MG63 (cell line): ENCODE measurements around the gene CD58. TPM values are rescaled to one million over a fixed set of nuclear protein-coding genes. Genes with fewer than 3 reads are reported as not detected.

Experiments used
- DNase-seq: peaks from one replicate; pipeline ENCODE4 v3.0.0-alpha.2; 2020
- H3K27me3 ChIP-seq: fragments of 250-450 bp; sonication (Bioruptor Pico); 2 replicates; pipeline ENCODE4 v1.5.1; 2020; ENCODE audit warnings: mild to moderate bottlenecking, moderate library complexity
- H3K36me3 ChIP-seq: fragments of 250-450 bp; sonication (Bioruptor Pico); 2 replicates; pipeline ENCODE4 v1.5.1; 2020; ENCODE audit warnings: mild to moderate bottlenecking, moderate library complexity
- H3K4me3 ChIP-seq: fragments of 250-450 bp; sonication (Bioruptor Pico); 2 replicates; pipeline ENCODE4 v1.5.1; 2020; ENCODE audit warnings: mild to moderate bottlenecking, moderate library complexity
- H3K9me3 ChIP-seq: fragments of 250-450 bp; sonication (Bioruptor Pico); 2 replicates; pipeline ENCODE4 v1.5.1; 2020; ENCODE audit warnings: mild to moderate bottlenecking, moderate library complexity
- total RNA-seq: library from RNA; depleted of rRNA; stranded (reverse); fragments of >200 nt; shearing (Covaris generic); gene quantifications from 2 replicates; pipeline ENCODE4 v1.2.3, GENCODE V29; 2014; ENCODE audit warnings: low replicate concordance

CD58 gene
- total RNA-seq, 1 experiment from 2014 or later = 21.9 TPM

- H3K4me3 ChIP-seq = no peak overlapping the region
- 0 out of 2 replicates have a peak, but pooled peaks cover 2% of the 10 kb centered on the region for H3K9me3 ChIP-seq
- DNase-seq = no peak
- no peaks in the 10 kb centered on the region for H3K27me3 ChIP-seq
- H3K36me3 ChIP-seq = 0 out of 2 replicates have a peak, but pooled peaks cover 4% of the 10 kb centered on the region
These were observed 60.5 kb downstream of the CD58 start for GRCh38 chr1:116510361-116510760.

DNA sequence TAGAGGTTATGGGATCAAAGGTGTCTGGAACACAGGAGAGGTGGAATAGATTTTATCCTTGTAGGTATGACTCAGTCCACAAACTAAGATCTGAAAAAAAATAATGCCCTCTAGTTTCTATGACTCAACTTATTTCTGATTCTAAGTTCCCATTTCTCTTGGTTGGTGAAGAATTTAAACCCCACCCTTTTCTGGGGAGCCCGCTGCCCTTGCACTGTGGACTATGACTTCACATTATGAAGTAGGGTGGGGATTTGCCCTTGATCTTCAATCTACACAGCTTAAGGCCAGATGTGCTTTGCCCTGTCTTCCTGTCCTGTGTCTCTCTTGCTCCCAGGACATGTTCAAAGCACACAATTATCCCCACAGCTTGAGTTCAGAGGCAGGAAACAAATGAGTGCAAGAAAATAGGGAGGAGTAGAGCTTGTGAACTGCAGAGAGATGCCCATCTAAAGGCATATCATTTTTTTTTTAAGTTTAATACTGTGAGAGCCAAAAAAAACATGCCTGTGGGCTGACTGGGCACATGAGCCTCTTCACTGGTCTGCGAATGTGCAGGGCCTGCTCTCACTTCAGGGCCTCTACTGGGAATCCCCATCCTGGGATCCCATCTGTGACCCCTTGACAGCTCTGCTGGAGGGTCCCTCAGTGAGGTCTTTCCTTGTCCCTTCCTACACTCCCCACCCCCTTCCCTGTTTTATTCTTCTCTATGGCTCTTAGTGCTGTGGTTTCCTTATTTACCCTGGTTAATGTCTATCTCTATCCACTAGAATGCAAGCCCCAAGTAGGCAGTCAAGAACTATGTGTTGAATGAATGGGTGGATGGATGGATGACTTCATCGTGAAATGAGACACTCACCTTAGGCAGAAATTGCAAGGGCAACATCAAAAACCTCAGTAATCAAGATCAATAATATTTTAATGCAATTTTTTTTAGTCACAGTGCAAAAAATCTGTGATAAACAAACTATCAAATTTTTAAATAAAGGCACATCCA lies 61.5 kb downstream of the CD58 start:
- H3K27me3 ChIP-seq = no peaks in the 10 kb centered on the region
- H3K9me3 ChIP-seq = 0 out of 2 replicates have a peak, but pooled peaks cover 2% of the 10 kb centered on the region
- H3K4me3 ChIP-seq = no peak overlapping the region
- H3K36me3 ChIP-seq = 0 out of 2 replicates have a peak, but pooled peaks cover 4% of the 10 kb centered on the region
- DNase-seq = peak; percentile 85

- H3K36me3 ChIP-seq = 0 out of 2 replicates have a peak, but pooled peaks cover 4% of the 10 kb centered on the region
- H3K9me3 ChIP-seq = 0 out of 2 replicates have a peak, but pooled peaks cover 2% of the 10 kb centered on the region
- no peaks in the 10 kb centered on the region for H3K27me3 ChIP-seq
- H3K4me3 ChIP-seq = no peak overlapping the region
- DNase-seq = no peak
These were observed 62.5 kb downstream of the CD58 start for GRCh38 chr1:116508085-116508983.

DNA sequence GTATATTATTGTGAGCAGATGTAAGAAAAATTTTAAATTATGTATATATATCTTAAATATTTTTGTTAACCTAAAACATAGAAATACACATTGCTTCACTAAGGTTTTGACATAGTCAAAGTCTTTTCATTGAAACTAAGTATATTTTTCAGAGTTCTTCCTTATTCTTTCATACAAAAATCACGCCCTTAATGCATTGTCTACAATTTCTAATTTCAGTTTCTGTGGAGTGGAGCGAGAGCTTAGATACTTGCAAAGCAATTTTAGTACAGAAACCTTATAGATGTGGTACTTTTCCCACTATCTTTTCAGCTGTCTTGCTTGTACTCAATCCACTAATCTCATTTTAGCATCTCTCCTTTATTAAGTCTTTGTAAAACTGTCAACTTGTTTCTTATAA lies 63.2 kb downstream of the CD58 start:
- 0 out of 2 replicates have a peak, but pooled peaks cover 4% of the 10 kb centered on the region for H3K36me3 ChIP-seq
- no peak overlapping the region for H3K4me3 ChIP-seq
- DNase-seq = no peak
- 0 out of 2 replicates have a peak, but pooled peaks cover 2% of the 10 kb centered on the region for H3K9me3 ChIP-seq
- no peaks in the 10 kb centered on the region for H3K27me3 ChIP-seq

- H3K36me3 ChIP-seq = 0 out of 2 replicates have a peak, but pooled peaks cover 2% of the 10 kb centered on the region
- 0 out of 2 replicates have a peak, but pooled peaks cover under 1% of the 10 kb centered on the region for H3K9me3 ChIP-seq
- no peak overlapping the region for H3K4me3 ChIP-seq
- DNase-seq = no peak
- H3K27me3 ChIP-seq = no peaks in the 10 kb centered on the region
These were observed 64.5 kb downstream of the CD58 start for GRCh38 chr1:116506132-116507004.

DNA sequence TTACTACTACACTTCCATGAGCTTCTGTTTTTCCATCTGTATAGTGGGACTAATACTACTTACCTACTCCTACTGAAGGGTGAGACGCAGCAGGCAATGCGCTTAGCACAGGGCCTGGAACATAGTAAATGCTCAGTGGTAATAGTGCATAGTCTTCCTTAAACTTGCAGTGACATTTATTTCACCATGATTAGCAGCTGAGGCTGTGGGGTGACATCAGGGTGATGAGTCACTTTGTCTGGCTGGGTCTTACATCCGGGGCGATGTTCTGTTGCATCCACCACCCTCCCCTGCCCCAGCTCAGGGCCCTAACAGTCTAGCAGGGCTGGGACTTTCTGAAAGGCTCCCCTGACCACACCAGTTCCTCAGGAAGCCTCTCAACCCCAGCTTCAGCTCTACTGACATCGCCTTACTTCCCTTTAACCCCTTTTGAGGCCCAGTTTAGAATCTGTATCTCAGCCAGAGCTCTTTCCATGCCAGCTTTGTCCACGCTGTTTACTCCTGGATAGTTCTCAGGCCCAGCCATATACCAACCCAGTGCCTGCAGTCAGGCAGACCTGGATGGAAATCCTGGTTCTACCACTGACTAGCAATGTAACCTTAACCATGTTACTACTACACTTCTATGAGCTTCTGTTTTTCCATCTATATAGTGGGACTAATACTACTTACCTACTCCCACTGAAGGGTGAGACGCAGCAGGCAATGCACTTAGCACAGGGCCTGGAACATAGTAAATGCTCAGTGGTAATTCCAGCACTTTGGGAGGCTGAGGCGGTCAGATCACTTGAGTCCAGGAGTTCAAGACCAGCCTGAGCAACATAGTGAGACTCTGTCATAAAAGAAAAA lies 66.3 kb downstream of the CD58 start:
- peak; percentile 73 for DNase-seq
- Histone ChIP-seq H3K27me3 (no peaks in the 10 kb centered on the region), H3K36me3 (no peaks in the 10 kb centered on the region), H3K9me3 (no peaks in the 10 kb centered on the region), H3K4me3 (no peak overlapping the region)

- no peaks in the 10 kb centered on the region for H3K9me3 ChIP-seq
- no peaks in the 10 kb centered on the region for H3K27me3 ChIP-seq
- no peaks in the 10 kb centered on the region for H3K36me3 ChIP-seq
- no peak for DNase-seq
- no peak overlapping the region for H3K4me3 ChIP-seq
These were observed 67.1 kb downstream of the CD58 start for GRCh38 chr1:116503546-116504307.

DNA sequence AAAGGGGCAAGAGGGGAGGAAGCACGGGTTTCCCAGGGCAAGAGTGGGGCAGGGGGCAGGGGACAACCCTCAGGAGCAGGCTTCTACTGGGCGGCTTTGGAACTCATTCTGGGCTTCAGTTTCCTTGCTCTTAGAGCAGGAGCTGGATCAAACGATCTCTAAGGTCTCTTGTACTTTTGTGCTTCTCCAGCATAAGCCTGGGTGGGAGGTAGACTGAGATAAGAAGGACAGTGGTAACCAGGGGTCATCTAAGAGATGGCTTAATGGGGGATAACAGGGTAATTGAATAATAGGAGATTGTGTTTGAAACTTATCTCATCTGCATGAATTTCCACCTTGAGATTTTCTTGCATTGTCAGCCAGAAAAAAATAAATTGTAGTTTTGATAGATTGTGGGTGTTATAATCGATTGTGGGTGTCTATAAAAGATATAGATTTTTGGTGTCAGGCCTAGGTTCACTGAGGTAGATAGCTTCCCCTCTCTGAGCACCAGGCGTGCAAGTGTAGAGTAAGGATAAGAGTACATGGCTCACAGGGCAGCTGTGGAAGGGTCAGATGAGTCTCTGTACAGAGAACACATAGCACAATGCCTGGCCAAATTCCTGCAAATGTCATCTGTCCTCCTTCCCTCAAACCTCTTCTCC lies 68.0 kb downstream of the CD58 start:
- Histone ChIP-seq H3K27me3 (no peaks in the 10 kb centered on the region), H3K4me3 (no peak overlapping the region), H3K9me3 (no peaks in the 10 kb centered on the region), H3K36me3 (no peaks in the 10 kb centered on the region)
- no peak for DNase-seq

GRCh38 chr1:116501870-116502244 lies 69.0 kb downstream of the CD58 start:
- no peak overlapping the region for H3K4me3 ChIP-seq
- no peak for DNase-seq
- H3K27me3 ChIP-seq = no peaks in the 10 kb centered on the region
- H3K9me3 ChIP-seq = no peaks in the 10 kb centered on the region
- H3K36me3 ChIP-seq = no peaks in the 10 kb centered on the region

DNA sequence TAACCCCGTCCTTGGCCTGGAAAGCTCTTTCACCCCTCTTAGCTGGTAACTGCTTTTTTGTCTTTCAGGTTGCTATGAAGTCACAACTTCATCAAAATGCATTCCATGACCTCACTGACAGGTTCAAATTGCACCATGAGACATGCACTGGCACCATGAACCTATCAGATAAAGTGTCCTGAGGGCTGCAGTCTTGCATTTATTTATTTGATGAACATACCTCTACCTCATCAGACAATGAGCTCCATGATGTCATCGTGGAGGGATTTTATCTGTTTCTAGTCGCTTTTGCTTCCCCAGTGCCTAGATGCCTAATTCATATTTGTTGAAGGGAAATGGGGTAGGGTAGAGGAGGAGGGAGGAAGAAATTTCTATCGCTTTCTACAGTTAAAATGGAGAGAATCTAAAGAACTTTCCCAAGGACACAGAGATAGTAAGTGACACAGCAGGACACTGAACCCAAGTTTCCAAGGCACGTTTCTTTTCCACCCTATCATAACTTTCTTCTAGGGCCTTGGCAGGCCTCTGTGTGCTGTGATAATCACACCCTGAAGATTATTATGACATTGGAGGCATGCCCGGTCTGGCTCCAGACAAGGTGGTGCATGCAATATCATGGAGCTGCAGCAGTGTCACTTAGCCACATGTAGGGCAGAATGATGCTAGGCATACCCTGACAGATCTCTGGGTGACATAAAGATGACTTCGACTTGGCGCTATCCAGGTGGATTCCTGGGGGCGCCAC lies 69.5 kb downstream of the CD58 start:
- DNase-seq = no peak
- Histone ChIP-seq H3K4me3 (no peak overlapping the region), H3K9me3 (no peaks in the 10 kb centered on the region), H3K27me3 (no peaks in the 10 kb centered on the region), H3K36me3 (no peaks in the 10 kb centered on the region)

DNA sequence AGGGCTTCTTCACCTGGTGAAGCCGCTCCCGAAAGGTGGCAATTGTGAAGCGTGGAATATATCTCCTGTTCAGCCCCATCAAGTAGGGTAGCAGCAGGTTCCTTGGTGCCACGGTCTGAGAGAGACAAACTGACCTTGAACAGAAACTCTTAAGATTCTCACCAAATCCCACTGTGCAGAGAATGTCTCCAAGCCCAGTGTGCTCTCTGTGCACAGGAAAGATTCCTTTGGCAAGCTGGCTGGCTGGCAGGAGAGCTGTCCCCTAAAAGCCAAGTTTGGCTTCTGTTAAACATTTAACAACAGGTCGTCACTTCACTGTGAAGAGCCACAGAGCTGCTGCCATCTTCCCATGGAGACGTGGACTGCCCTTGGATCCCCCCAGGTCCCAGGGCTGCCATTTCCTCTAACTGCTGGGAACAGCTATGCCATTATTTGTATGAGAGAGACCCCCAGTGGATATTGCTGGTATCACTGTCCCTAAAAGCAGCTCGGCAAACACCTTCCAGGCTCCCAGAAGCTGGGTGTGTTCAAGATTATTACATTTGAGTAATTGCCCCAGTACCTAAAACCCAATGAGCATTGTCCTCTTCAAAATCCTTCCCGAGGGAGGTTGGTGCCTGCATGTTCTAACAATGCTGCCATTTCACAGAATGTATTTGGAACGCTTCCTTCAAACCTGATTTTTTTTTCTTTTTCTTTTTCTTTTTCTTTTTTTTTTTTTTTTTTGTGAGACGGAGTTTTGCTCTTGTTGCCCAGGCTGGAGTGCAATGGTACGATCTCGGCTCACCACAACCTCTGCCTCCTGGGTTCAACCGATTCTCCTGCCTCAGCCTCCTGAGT lies 71.8 kb downstream of the CD58 start:
- H3K36me3 ChIP-seq = no peaks in the 10 kb centered on the region
- H3K4me3 ChIP-seq = no peak overlapping the region
- H3K9me3 ChIP-seq = no peaks in the 10 kb centered on the region
- no peaks in the 10 kb centered on the region for H3K27me3 ChIP-seq
- DNase-seq = peak; percentile 44

- no peak for DNase-seq
- no peak overlapping the region for H3K4me3 ChIP-seq
- no peaks in the 10 kb centered on the region for H3K36me3 ChIP-seq
- no peaks in the 10 kb centered on the region for H3K9me3 ChIP-seq
- H3K27me3 ChIP-seq = no peaks in the 10 kb centered on the region
These were observed 73.2 kb downstream of the CD58 start for GRCh38 chr1:116497656-116498055.

DNA sequence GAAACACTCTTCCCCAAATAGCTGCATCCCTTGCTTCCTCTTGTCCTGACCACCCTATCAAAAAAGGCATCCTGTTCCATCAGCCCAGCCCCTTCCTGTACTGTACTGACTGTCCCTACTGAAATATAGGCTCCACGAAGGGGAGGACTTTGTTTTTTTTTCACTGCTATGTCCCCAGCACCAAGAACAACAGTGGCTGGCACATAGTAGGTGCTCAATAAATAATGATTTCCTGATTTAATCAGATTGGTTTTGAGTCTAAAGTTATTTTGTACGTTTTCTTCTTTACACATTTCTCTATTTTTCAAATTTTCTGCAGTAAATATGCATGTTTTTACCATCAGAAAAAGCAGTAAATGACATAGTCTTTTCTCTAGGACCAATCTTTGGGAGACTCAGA lies 73.9 kb downstream of the CD58 start:
- H3K4me3 ChIP-seq = no peak overlapping the region
- H3K9me3 ChIP-seq = no peaks in the 10 kb centered on the region
- DNase-seq = no peak
- H3K27me3 ChIP-seq = no peaks in the 10 kb centered on the region
- no peaks in the 10 kb centered on the region for H3K36me3 ChIP-seq
